ENCODE data around the gene SMC5.

SMC5 gene

GRCh38 chr9:70298245-70298771 is 39.5 kb downstream of the SMC5 start:
- no peak for TF ChIP-seq CTCF (IDR thresholded peaks at IDR 0.05)

GRCh38 chr9:70303268-70303667 is 44.5 kb downstream of the SMC5 start:
- TF ChIP-seq CTCF (IDR thresholded peaks at IDR 0.05), result no peak

- TF ChIP-seq CTCF (IDR thresholded peaks at IDR 0.05), result no peak
These were observed 46.0 kb downstream of the SMC5 start for GRCh38 chr9:70304810-70305209.

GRCh38 chr9:70315389-70315788 is 56.6 kb downstream of the SMC5 start:
- no peak for TF ChIP-seq CTCF (IDR thresholded peaks at IDR 0.05)

GRCh38 chr9:70318002-70318401 is 59.2 kb downstream of the SMC5 start:
- no peak for TF ChIP-seq CTCF (IDR thresholded peaks at IDR 0.05)

GRCh38 chr9:70322096-70322495 is 63.3 kb downstream of the SMC5 start:
- TF ChIP-seq CTCF (IDR thresholded peaks at IDR 0.05), result no peak

GRCh38 chr9:70324963-70325362 is 66.2 kb downstream of the SMC5 start:
- no peak for TF ChIP-seq CTCF (IDR thresholded peaks at IDR 0.05)

- peak; percentile 56 for TF ChIP-seq CTCF (IDR thresholded peaks at IDR 0.05)
These were observed 81.8 kb downstream of the SMC5 start for GRCh38 chr9:70340572-70340971.
